HFFc6 (cell line): ENCODE results near the gene MMP24. TPM values are rescaled to one million over a fixed set of nuclear protein-coding genes. Genes with fewer than 3 reads are reported as not detected.

ENCODE experiments used
- DNase-seq: peaks from one replicate; pipeline ENCODE4 v3.0.0-alpha.2; 2018
- H3K27ac Mint-ChIP-seq: 2 replicates; pipeline ENCODE4 v1.8.0; 2020; ENCODE audit warnings: mild to moderate bottlenecking, mixed read lengths
- H3K27me3 Mint-ChIP-seq: 2 replicates; pipeline ENCODE4 v1.8.0; 2021; ENCODE audit warnings: mild to moderate bottlenecking, moderate library complexity, mixed read lengths; ENCODE audit not compliant: insufficient read depth
- H3K36me3 Mint-ChIP-seq: 2 replicates; pipeline ENCODE4 v1.8.0; 2021; ENCODE audit warnings: low read depth, mixed read lengths
- H3K4me1 Mint-ChIP-seq: 2 replicates; pipeline ENCODE4 v1.8.0; 2020; ENCODE audit warnings: low read depth, mixed read lengths
- H3K4me3 Mint-ChIP-seq: 2 replicates; pipeline ENCODE4 v1.8.0; 2020; ENCODE audit warnings: mild to moderate bottlenecking, moderate library complexity, mixed read lengths
- H3K9me3 Mint-ChIP-seq: 2 replicates; pipeline ENCODE4 v1.8.0; 2020; ENCODE audit warnings: mild to moderate bottlenecking, mixed read lengths
- CTCF ChIP-seq: fragments of 200-600 bp; sonication (generic); IDR thresholded peaks from 2 replicates; pipeline ENCODE4 v1.5.0; 2021; ENCODE audit warnings: antibody characterized with exemption, mild to moderate bottlenecking
- total RNA-seq, 6 experiments: library from RNA; stranded (reverse); fragmentation: NEBNext Ultra II Directional; extraction: Animal tissue kit (Norgen Biotek cat#: 25700); gene quantifications; 2 replicates in 1 of 6; 3 replicates in 5 of 6; pipeline ENCODE4 v1.2.3, GENCODE V29; 2021

The MMP24 gene
- total RNA-seq, 6 experiments from 2014 or later = 0.48 to 1.2 (median 0.65) TPM

DNA sequence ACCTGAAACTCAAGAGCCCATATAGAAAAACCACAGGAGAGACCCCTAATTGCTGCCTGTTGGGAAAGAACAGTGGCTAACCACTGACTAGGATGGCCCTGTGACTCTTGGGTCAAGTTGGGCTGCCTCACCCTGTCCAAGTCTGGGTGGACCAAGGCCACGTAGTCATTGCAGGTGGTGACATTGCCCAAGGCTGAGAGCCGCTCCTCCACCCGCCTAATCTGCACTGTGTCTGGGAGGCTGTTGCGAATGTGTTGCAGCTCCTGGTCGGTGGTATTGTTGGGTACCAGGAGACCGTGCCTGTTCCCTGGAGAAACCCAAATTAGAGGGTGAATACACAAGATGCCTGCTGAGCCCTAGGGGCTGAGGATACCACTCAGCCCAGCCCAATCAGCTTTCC lies 54.0 kb downstream of the MMP24 start:
- TF ChIP-seq CTCF = no peak
- Mint-ChIP-seq H3K9me3 (no peaks in the 10 kb centered on the region), H3K27me3 (no peaks in the 10 kb centered on the region; the same call in none of the 2 replicates), H3K4me3 (no peak overlapping the region), H3K4me1 (peaks cover 42% of the 10 kb centered on the region), H3K36me3 (peaks cover 45% of the 10 kb centered on the region), H3K27ac (peak overlapping the region; percentile 57)
- DNase-seq = no peak

DNA sequence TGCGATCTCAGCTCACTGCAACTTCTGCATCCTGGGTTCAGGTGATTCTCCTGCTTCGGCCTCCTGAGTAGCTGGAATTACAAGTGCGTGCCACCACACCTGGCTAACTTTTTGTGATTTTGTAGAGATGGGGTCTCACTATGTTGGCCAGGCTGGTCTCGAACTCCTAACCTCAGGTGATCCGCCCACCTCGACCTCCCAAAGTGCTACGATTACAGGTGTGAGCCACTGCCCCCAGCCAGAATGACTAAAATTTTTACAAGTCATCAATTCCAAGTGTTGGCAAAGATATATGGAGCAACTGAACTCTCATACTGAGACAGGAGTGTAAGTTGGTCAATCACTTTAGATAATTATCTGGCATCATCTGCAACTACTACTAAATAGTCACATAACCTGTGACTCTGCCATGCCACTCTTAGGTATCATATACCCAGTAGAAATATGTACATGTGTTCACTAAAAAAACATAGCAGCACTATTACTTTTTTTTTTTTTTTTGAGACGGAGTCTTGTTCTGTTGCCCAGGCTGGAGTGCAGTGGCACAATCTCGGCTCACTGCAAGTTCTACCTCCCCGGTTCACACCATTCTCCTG lies 55.1 kb downstream of the MMP24 start:
- no peaks in the 10 kb centered on the region; the same call in 1 of the 2 replicates for H3K27me3 Mint-ChIP-seq

DNA sequence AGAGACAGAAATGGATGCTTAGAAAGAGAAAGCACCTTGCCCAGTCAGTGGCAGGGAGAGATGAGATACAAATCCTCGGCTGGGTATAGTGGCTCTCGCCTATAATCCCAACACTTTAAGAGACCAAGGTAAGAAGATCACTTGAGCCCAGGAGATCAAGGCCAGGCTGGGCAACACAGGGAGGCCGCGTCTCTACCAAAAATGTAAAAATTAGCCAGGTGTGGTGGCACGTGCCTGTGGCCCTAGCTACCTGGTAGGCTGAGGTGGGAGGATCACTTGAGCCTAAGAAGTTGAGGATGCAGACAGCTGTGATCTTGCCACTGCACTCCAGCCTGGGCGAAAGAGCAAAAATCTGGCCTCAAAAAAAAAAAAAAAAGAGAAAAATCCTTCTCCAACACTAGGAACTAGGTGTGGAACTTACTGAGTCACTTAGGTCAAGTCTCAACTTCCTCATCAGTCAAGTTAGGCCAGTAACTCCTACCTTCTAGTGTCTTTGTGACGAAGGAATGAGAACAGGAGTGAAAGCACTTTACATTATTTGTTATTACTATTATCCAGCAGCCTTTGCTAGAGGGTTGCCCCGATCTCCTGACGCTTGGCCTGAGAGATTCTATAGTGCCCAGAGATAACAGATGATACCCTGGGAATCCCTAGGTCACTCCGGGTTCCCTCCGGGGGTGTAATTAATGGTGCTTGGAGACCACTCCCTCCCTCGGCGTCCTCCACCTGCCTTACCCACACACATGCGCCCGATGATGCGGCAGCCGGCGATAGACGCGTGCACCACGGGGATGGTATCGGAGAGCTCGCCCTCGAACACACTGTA lies 57.2 kb downstream of the MMP24 start:
- Mint-ChIP-seq H3K9me3 (no peaks in the 10 kb centered on the region), H3K27me3 (no peaks in the 10 kb centered on the region; the same call in 1 of the 2 replicates), H3K4me3 (peak overlapping the region; percentile 92), H3K27ac (peak overlapping the region; percentile 88), H3K36me3 (peaks cover 36% of the 10 kb centered on the region), H3K4me1 (peaks cover 44% of the 10 kb centered on the region)
- TF ChIP-seq CTCF = no peak
- no peak for DNase-seq

More for the DNA sequence above, 55.1 kb downstream of the MMP24 start:
- Mint-ChIP-seq H3K4me3 (no peak overlapping the region), H3K27ac (no peak overlapping the region), H3K9me3 (no peaks in the 10 kb centered on the region), H3K4me1 (peaks cover 50% of the 10 kb centered on the region), H3K36me3 (peaks cover 49% of the 10 kb centered on the region)
- TF ChIP-seq CTCF = no peak
- DNase-seq = no peak

GRCh38 chr20:35284267-35284991 lies 57.9 kb downstream of the MMP24 start, which contains the start of gene EIF6:
TSS of gene EIF6 (minus strand) at chr20:35284772. CDS start at chr20:35284487, 285 bp downstream.
- peaks cover 28% of the 10 kb centered on the region for H3K36me3 Mint-ChIP-seq
- H3K27me3 Mint-ChIP-seq = no peaks in the 10 kb centered on the region
- no peaks in the 10 kb centered on the region for H3K9me3 Mint-ChIP-seq
- H3K4me1 Mint-ChIP-seq = peaks cover 36% of the 10 kb centered on the region
- TF ChIP-seq CTCF = no peak
- peak within 1 kb of the TSS; percentile 88 for H3K27ac Mint-ChIP-seq
- peak; percentile 87 for DNase-seq
- H3K4me3 Mint-ChIP-seq = peak within 1 kb of the TSS; percentile 92

DNA sequence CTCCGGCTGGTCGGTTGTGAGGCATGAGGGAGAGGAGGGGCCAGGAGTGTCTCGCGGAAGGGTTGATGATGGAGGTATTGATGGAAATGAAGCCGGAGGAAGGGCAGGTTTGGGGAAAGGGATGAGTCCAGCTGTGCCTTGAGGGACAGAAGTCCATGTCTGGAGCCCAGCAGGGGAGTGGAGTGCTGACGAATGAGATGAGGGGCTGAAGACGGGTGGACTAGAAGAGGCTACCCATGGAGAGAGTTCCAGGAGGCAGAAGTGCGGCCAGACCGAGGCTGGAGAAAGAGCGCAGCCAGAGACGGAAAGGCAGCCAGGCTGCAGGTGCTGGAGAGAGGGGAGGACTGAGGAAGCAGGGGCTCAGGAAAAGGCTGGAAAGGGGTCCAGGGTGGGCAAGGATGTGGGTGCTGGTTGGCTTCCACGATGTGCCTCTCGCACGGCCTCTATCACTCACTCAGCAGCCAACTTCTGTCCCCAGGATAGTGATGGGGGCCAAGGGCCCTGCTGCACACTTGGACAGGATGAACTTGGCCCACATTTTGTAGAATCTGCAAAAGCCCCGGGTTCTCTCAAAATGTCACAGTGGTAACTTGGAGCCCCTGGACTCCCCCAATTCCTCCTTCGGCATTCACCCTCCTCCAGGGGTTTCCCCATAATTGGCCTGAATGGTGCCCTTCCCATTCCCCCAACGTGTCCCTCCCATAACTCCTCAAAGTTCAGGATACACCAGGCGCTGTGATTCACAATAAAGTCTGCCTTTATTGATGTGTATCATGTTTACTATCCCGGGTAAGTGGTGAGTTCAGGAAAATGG lies 58.7 kb downstream of the MMP24 start:
- H3K4me3 Mint-ChIP-seq = peak overlapping the region; percentile 92

More for the DNA sequence above, 58.7 kb downstream of the MMP24 start:
- peaks cover 20% of the 10 kb centered on the region for H3K36me3 Mint-ChIP-seq
- no peak for DNase-seq
- peak overlapping the region; percentile 88 for H3K27ac Mint-ChIP-seq
- no peak for TF ChIP-seq CTCF
- peaks cover 28% of the 10 kb centered on the region for H3K4me1 Mint-ChIP-seq
- H3K9me3 Mint-ChIP-seq = no peaks in the 10 kb centered on the region
- H3K27me3 Mint-ChIP-seq = no peaks in the 10 kb centered on the region
